Neural cell (in vitro differentiated cells): Measurements from ENCODE around the gene SF1.

ENCODE experiments used
- CTCF ChIP-seq: fragments of 450-650 bp; IDR thresholded peaks from 2 replicates; pipeline ENCODE4 v1.5.1; 2014; ENCODE audit warnings: antibody characterized with exemption, mild to moderate bottlenecking, moderate library complexity; ENCODE audit not compliant: poor library complexity, severe bottlenecking
- EZH2 ChIP-seq: fragments of 200-600, 300-800 bp; shearing (Covaris generic), sonication (generic); IDR thresholded peaks from 2 replicates; pipeline ENCODE4 v1.6.1; 2014; ENCODE audit warnings: antibody characterized with exemption, low read length, borderline replicate concordance, mild to moderate bottlenecking; ENCODE audit not compliant: insufficient read depth, poor library complexity, severe bottlenecking
- POLR2AphosphoS5 ChIP-seq: IDR thresholded peaks from 2 replicates; pipeline ENCODE4 v1.6.1; 2012
- SMC3 ChIP-seq: fragments of 450-650 bp; conservative IDR thresholded peaks from 2 replicates; pipeline ENCODE4 v1.6.1; 2014; ENCODE audit warnings: antibody characterized with exemption, mild to moderate bottlenecking, moderate library complexity; ENCODE audit not compliant: poor library complexity
- TAF1 ChIP-seq: IDR thresholded peaks from 2 replicates; pipeline ENCODE4 v1.6.1; 2012; ENCODE audit warnings: low read depth

- TF ChIP-seq POLR2AphosphoS5 (no peak), EZH2 (no peak), TAF1 (no peak), CTCF (no peak), SMC3 (no peak)
Measured at GRCh38 chr11:64805481-64805880, 27.1 kb upstream of the SF1 start.
